Central memory CD8-positive, alpha-beta T cell (primary cell): ENCODE measurements around the gene MGST1.
"Not testable (repeated sequence)": the region's sequence is repeated elsewhere in the genome, so short reads cannot be mapped to it uniquely, and the experiment has no call there.

Experiments
- ATAC-seq: fragments of 150-1000 bp; cut with Tn5 transposase; replicated peaks from 2 replicates; pipeline ENCODE4 v1.10.0; 2022; ENCODE audit warnings: mild to moderate bottlenecking, moderate FRiP score, moderate number of reproducible peaks; ENCODE audit not compliant: poor library complexity, severe bottlenecking; ENCODE audit errors: extremely low read depth
- DNase-seq, 2 donors: peaks; one replicate each; pipeline ENCODE4 v3.0.0; 2021; ENCODE audit warnings: low spot score in 2 of 2
- H3K27ac Mint-ChIP-seq: one replicate; pipeline ENCODE4 v1.8.0; 2022; ENCODE audit warnings: low read depth, mild to moderate bottlenecking, moderate library complexity, mixed read lengths
- H3K27me3 Mint-ChIP-seq: one replicate; pipeline ENCODE4 v1.8.0; 2022; ENCODE audit warnings: mixed read lengths
- H3K36me3 Mint-ChIP-seq: one replicate; pipeline ENCODE4 v1.8.0; 2022; ENCODE audit warnings: mild to moderate bottlenecking, moderate library complexity, mixed read lengths; ENCODE audit not compliant: insufficient read depth
- H3K4me1 Mint-ChIP-seq: one replicate; pipeline ENCODE4 v1.8.0; 2022; ENCODE audit warnings: mixed read lengths
- H3K4me3 Mint-ChIP-seq: one replicate; pipeline ENCODE4 v1.8.0; 2022; ENCODE audit warnings: mild to moderate bottlenecking, moderate library complexity, mixed read lengths
- H3K9me3 Mint-ChIP-seq: one replicate; pipeline ENCODE4 v1.8.0; 2022; ENCODE audit warnings: mixed read lengths

Gene MGST1

DNA sequence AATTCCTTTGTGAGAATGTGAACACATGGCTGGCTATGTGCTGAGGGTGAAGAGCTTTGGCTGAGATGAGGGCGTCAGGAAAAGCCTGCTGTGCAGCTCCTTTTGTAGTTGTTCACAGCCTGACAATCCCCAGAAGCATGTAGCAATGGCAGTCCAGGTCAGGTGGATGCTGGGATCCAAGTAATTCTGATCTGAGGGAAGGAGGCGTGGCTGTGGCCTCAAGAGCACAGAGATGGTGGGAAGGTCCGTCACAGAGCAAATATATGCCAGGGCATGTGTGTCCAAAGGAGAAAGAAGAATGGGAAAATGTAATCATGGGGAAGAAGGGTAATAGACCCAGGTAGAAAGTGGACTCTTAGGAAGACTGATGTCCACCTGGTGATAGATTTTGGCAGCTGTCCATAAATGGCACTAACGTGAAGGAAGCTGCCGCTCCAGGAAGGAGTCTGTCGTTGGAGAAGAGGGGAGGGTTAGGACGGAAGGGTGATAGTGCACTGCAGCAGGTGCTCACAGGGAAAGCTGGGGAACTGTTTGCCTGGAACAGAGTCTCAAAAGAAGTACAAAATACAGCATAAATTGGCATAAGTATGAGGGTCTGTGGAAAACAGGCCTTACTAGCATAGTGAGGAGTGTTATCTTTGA is 13.8 kb downstream of the MGST1 start:
- H3K4me3 Mint-ChIP-seq: no peak overlapping the region
- H3K9me3 Mint-ChIP-seq: peaks cover 27% of the 10 kb centered on the region
- ATAC-seq (no peak), DNase-seq (no peak)
- no peaks in the 10 kb centered on the region for H3K27me3 Mint-ChIP-seq
- no peaks in the 10 kb centered on the region for H3K36me3 Mint-ChIP-seq
- H3K4me1 Mint-ChIP-seq: no peaks in the 10 kb centered on the region
- H3K27ac Mint-ChIP-seq: no peak overlapping the region

DNA sequence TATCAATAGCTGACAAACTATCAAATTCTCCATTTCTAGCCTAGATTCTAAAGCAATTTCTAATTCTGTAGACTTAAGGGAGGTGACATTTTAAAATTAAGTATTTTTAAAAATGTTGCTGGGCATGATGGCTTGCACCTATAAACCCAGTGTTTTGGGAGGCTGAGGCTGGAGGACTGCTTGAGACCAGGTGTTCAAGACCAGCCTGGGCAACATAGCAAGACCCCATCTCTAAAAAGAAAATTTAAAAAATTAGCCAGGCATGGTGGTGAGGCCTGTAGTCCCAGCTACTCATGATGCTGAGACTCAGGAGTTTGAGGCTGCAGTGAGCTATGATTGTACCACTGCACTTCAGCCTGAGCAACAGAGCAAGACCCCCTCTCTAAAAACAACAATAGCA is 15.1 kb downstream of the MGST1 start:
- Mint-ChIP-seq H3K27me3 (no peaks in the 10 kb centered on the region), H3K27ac (no peak overlapping the region), H3K9me3 (peaks cover 27% of the 10 kb centered on the region), H3K4me1 (no peaks in the 10 kb centered on the region), H3K36me3 (no peaks in the 10 kb centered on the region), H3K4me3 (no peak overlapping the region)
- ATAC-seq: no peak
- DNase-seq: no peak

DNA sequence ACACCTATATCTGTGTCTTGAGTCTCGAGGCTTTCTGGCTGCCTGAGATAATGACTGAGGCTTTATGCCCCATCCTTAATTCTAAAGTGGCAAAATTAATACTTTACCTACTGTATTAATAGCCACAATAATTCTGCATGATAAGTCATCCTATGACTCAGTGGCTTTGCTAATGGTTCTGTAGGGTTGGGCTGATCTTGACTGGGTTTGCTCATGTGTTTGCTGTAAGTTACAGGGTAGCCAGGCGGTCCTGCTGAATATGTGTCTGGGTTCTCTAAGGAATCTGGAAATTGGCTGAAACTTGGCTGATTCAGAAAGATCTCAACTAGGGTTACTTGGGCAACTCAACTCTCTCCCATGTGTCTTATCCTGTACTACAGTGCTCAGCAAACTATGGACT is 21.7 kb downstream of the MGST1 start:
- no peak for ATAC-seq
- H3K27ac Mint-ChIP-seq: no peak overlapping the region
- H3K9me3 Mint-ChIP-seq: no peaks in the 10 kb centered on the region
- no peaks in the 10 kb centered on the region for H3K36me3 Mint-ChIP-seq
- no peaks in the 10 kb centered on the region for H3K4me1 Mint-ChIP-seq
- no peaks in the 10 kb centered on the region for H3K27me3 Mint-ChIP-seq
- DNase-seq: no peak
- H3K4me3 Mint-ChIP-seq: no peak overlapping the region

DNA sequence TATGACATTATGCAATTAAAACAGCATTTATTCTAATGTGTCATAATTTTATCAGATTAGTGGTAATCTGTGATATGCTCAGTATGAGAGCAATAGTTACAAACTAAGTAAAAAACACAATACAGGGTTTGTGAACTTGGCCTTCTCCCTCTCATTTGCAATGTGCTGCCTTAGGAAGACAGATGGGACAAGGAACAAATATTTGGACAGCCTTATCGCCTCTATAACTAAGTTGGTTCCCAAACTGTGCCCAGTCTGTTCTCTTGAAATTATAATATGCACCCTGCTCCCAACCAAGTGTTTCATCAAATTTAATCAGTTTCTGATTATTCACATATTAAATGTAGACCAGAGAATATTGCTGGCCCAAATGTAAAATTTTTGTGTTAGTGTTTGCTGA is 22.7 kb downstream of the MGST1 start:
- Mint-ChIP-seq H3K4me3 (no peak overlapping the region), H3K27me3 (no peaks in the 10 kb centered on the region), H3K36me3 (no peaks in the 10 kb centered on the region), H3K4me1 (no peaks in the 10 kb centered on the region), H3K9me3 (no peaks in the 10 kb centered on the region), H3K27ac (no peak overlapping the region)
- DNase-seq (no peak), ATAC-seq (no peak)

DNA sequence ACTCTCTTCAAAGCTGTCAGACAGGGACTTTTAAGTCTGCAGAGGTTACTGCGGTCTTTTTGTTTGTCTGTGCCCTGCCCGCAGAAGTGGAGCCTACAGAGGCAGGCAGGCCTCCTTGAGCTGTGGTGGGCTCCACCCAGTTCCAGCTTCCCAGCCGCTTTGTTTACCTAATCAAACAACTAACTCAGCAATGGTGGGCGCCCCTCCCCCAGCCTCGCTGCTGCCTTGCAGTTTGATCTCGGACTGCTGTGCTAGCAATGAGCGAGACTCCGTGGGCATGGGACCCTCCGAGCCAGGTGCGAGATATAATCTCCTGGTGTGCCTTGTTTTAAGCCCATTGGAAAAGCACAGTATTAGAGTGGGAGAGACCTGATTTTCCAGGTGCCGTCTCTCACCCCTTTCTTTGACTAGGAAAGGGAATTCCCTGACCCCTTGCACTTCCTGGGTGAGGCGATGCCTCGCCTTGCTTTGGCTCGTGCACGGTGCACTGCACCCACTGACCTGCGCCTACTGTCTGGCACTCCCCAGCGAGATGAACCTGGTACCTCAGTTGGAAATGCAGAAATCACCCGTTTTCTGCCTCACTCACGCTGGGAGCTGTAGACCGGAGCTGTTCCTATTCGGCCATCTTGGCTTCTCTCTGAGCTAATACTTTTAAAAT is 35.3 kb downstream of the MGST1 start:
- peaks cover 12% of the 10 kb centered on the region for H3K9me3 Mint-ChIP-seq
- ATAC-seq, H3K27ac Mint-ChIP-seq, H3K4me1 Mint-ChIP-seq, H3K4me3 Mint-ChIP-seq, H3K27me3 Mint-ChIP-seq, DNase-seq, H3K36me3 Mint-ChIP-seq: not testable (repeated sequence)

DNA sequence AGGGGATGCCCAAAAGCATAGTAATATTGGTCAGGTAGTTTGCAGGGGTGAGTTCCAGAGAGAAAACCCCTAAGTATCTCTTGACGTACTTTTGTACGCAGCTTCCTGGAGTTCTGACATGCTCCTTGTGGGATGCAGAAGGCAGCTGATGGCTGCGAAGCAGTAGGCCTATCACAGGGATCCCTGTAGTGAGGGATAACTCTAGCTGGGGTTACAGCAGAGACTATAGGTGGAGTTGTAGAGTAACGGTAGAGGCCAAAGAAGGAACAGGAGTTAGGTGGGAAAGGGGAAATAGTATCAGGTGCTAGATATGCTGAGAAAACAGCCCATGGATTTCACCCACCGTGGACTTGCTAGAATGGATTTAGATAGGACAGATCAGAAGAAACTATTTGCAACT is 37.3 kb downstream of the MGST1 start:
- Mint-ChIP-seq H3K4me3 (no peak overlapping the region), H3K9me3 (peaks cover 16% of the 10 kb centered on the region), H3K4me1 (no peaks in the 10 kb centered on the region), H3K27ac (no peak overlapping the region), H3K27me3 (no peaks in the 10 kb centered on the region), H3K36me3 (no peaks in the 10 kb centered on the region)
- no peak for DNase-seq
- no peak for ATAC-seq

DNA sequence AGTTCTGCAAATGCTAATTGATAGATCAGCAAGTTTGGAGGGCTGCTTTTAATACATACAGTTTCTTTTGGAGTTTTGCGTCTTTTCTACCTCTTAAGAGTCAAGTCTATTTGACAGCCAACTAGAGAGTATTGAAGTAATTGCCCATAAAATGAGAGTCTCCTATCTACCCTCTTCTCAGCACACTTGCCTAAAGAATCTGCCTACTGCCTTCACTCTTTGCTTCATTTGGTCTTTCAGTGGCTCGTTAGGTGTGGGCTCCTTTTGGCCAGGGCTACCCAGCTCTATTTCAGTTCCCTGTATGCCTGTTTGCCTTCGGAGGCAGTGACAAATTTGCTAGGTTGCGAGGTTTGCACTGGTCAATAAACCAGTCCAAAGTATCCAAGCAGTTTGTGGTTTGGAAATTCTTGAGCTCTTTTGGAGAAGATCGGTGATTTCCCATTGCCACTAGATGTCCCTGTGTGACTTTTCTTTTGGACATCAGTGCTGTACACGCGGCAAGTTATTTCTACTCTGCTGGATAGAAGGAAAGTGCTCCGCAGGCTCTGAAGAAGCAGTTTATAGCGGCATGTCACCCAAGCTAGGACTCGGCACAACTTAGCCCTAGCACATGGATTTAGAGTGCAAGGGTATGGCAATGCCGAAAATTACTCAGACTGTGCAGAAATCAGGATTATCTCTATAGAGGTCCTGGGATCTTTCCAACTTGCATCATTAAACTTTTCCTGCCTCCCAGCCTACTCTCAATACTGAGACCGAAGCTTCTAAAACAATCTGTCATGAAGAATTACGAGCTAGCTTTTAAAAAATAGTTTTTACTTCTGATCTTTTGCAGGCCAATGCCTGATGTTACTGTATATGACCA is 38.6 kb downstream of the MGST1 start:
- Mint-ChIP-seq H3K4me1 (no peaks in the 10 kb centered on the region), H3K4me3 (no peak overlapping the region), H3K9me3 (peaks cover 13% of the 10 kb centered on the region), H3K27me3 (no peaks in the 10 kb centered on the region), H3K27ac (no peak overlapping the region), H3K36me3 (no peaks in the 10 kb centered on the region)
- ATAC-seq: no peak
- no peak for DNase-seq

DNA sequence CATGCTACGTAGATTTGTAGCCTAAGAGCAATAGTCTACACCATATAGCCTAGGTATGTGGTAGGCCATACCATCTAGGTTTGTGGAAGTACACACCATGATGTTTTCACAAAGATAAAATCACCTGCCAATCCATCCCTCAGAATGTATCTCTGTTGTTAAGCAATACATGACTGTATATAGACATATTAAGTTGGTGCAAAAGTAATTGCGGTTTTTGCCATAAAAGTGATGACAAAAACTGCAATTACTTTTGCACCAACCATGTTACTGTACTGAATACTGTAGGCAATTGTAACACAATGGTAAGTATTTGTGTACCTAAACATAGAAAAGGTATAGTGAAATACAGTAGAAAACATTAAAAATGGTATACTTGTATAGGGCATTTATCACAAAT is 40.5 kb downstream of the MGST1 start:
- H3K4me3 Mint-ChIP-seq: no peak overlapping the region
- peaks cover 6% of the 10 kb centered on the region for H3K9me3 Mint-ChIP-seq
- no peaks in the 10 kb centered on the region for H3K27me3 Mint-ChIP-seq
- no peak overlapping the region for H3K27ac Mint-ChIP-seq
- no peaks in the 10 kb centered on the region for H3K4me1 Mint-ChIP-seq
- no peaks in the 10 kb centered on the region for H3K36me3 Mint-ChIP-seq
- no peak for DNase-seq
- ATAC-seq: no peak

DNA sequence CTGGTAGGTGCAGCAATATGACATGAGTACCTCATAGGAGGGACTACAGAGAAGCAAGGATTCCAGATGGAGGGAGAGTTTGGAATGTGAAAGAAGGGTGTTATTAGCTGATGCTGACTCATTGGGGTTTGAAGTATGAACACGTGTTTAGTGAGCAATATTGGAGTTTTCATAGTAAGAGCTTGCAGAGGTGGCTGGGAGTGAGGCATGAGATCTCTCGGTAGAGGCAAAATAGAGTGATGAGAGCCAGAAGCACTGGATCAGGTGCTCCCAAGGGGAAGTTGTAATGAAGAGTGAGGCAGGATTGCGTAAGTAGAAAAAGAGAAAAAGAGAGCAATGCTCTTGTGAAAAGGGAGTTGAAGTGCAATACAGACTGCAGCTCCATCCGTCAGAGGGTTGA is 42.1 kb downstream of the MGST1 start:
- H3K36me3 Mint-ChIP-seq: no peaks in the 10 kb centered on the region
- ATAC-seq: no peak
- H3K4me1 Mint-ChIP-seq: no peaks in the 10 kb centered on the region
- H3K9me3 Mint-ChIP-seq: peaks cover 6% of the 10 kb centered on the region
- no peak overlapping the region for H3K4me3 Mint-ChIP-seq
- no peaks in the 10 kb centered on the region for H3K27me3 Mint-ChIP-seq
- DNase-seq: no peak
- no peak overlapping the region for H3K27ac Mint-ChIP-seq

DNA sequence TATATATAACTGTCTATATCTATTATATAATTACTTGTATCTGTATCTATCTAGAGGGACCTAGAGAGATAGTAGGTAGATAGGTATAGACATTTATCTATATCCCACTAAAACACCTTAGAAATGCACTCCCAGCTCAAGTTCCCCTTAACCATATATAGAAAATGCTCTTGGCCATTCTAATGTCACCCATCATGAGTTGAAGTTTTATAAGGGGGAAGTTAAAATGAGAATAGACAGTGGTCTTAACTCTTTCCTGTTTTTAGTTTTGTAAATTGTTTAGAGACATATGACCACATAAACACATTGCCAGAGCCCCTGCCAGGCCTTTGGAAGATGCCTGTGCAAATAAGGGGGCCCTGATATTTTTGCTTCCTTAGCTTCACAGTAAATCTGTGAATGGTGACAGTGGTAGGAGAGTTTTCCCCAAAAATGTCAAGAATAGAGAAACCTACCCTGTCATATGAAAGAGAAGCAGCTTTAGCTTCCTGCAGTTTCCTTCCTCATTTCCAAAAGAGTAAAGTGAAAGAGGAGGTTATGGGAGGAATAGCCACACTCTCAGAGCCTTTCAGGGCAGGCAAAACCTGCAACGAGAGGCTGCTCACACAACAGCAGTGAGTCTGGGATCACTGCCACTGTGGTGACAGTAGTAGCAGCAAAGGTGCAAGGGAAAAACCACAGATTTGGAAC is 45.5 kb downstream of the MGST1 start:
- Mint-ChIP-seq H3K4me3 (no peak overlapping the region), H3K9me3 (peaks cover 10% of the 10 kb centered on the region), H3K36me3 (no peaks in the 10 kb centered on the region), H3K4me1 (no peaks in the 10 kb centered on the region), H3K27ac (no peak overlapping the region), H3K27me3 (no peaks in the 10 kb centered on the region)
- ATAC-seq: no peak
- DNase-seq: no peak

DNA sequence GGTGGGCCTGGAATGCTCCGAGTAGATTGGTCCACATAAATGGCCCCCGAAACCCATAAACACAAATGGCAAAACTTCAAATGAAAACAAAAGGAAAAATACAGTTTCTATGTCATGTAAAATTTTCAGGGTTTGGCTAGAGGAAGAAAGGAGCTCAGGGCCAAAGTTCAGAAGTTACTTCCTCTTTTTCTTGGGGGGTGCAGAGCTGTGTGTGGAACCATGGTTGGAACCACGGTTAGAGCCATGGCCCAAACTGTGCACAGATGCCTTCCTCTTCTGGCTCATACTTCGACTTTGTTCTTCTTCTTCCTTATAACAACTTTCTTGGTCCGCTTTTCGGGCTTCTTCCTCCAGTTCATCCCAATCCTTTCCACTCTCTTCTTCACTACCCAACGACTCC is 51.7 kb downstream of the MGST1 start:
- no peak overlapping the region for H3K4me3 Mint-ChIP-seq
- H3K27me3 Mint-ChIP-seq: no peaks in the 10 kb centered on the region
- ATAC-seq: no peak
- H3K9me3 Mint-ChIP-seq: peaks cover 10% of the 10 kb centered on the region
- no peak for DNase-seq
- H3K36me3 Mint-ChIP-seq: no peaks in the 10 kb centered on the region
- H3K27ac Mint-ChIP-seq: no peak overlapping the region
- H3K4me1 Mint-ChIP-seq: no peaks in the 10 kb centered on the region

DNA sequence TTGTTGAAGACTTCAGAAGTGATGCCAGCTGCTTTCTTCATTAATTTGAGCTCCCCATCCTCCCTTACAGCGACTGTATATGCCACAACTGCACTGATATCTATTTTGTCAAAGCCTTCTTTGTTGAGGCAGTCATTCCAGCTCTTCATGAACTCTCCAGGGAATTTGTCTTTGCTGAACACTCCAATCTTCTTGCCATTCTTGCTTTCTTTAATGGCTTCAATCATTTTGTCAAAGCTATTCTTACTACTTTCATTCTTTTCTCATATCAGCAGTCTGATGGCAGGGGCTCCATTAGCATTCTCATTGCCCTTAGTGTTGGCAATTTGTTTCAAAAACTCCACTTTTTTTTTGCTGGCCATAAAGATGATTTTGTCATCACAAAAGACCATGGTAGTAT is 54.4 kb downstream of the MGST1 start:
- peaks cover 22% of the 10 kb centered on the region for H3K9me3 Mint-ChIP-seq
- ATAC-seq, DNase-seq, H3K4me1 Mint-ChIP-seq, H3K36me3 Mint-ChIP-seq, H3K27ac Mint-ChIP-seq, H3K27me3 Mint-ChIP-seq, H3K4me3 Mint-ChIP-seq: not testable (repeated sequence)
